Measurements from ENCODE around the gene PRORP. TPM values are rescaled to one million over a fixed set of nuclear protein-coding genes. Genes with fewer than 3 reads are reported as not detected.

Gene PRORP
- total and polyA plus RNA-seq, 2 of the 13 experiments (the other 11 are each of a cell fraction or from before 2014, with no cell fraction given), result 48.9 to 88.7 TPM

DNA sequence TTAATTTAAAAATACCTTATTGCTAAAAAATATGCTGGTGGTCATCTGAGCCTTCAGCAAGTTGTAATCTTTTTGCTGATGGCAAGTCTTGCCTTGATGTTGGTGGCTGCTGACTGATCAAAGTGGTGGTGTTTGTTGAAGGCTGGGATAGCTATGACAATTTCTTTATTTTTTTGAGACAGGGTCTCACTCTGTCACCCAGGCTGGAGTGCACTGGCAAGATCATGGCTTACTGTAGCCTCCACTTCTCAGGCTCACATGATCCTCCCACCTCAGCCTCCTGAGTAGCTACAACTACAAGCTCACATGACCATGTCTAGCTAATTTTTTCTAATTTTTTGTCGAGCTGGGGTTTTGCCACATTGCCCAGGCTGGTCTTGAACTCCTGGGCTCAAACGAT lies 24.8 kb downstream of the PRORP start (continued):
- TF ChIP-seq IKZF1 (IDR thresholded peaks at IDR 0.05) (no peak), TCF7L2 (IDR thresholded peaks at IDR 0.05; ENCODE audit: low read depth, low read length) (no peak), RCOR2 (CRISPR knock-in tag; IDR thresholded peaks at IDR 0.05) (0 out of 2 replicates have a peak, but pooled peaks have one; percentile 19), RAD21 (CRISPR knock-in tag; IDR thresholded peaks at IDR 0.05) (no peak), GPN1 (CRISPR knock-in tag; IDR thresholded peaks at IDR 0.05; ENCODE audit: borderline replicate concordance) (no peak), ZNF251 (CRISPR knock-in tag; IDR thresholded peaks at IDR 0.05) (no peak), XBP1 (CRISPR knock-in tag; IDR thresholded peaks at IDR 0.05) (no peak), SRSF1 (optimal IDR thresholded peaks at IDR 0.05; ENCODE audit: low read depth, low read length) (no peak), REL (CRISPR knock-in tag; conservative IDR thresholded peaks at IDR 0.05) (no peak), GATAD1 (CRISPR knock-in tag; IDR thresholded peaks at IDR 0.05) (0 out of 2 replicates have a peak, but pooled peaks have one; percentile 2), ZNF605 (CRISPR knock-in tag; IDR thresholded peaks at IDR 0.05) (peak; percentile 55; the same call in 1 of the 2 replicates), NAIF1 (CRISPR knock-in tag; IDR thresholded peaks at IDR 0.05; ENCODE audit: borderline replicate concordance) (no peak), ZNF660 (CRISPR knock-in tag; IDR thresholded peaks at IDR 0.05; ENCODE audit: borderline replicate concordance, low read depth) (no peak), POGZ (CRISPR knock-in tag; IDR thresholded peaks at IDR 0.05) (0 out of 2 replicates have a peak, but pooled peaks have one; percentile 1), ZNF644 (CRISPR knock-in tag; IDR thresholded peaks at IDR 0.05; ENCODE audit: low read depth) (peak; percentile 16; the same call in 1 of the 2 replicates), ZNF83 (CRISPR knock-in tag; IDR thresholded peaks at IDR 0.05; ENCODE audit: borderline replicate concordance) (no peak), SRY (CRISPR knock-in tag; IDR thresholded peaks at IDR 0.05) (no peak)
- TF ChIP-seq, protein P1, sequence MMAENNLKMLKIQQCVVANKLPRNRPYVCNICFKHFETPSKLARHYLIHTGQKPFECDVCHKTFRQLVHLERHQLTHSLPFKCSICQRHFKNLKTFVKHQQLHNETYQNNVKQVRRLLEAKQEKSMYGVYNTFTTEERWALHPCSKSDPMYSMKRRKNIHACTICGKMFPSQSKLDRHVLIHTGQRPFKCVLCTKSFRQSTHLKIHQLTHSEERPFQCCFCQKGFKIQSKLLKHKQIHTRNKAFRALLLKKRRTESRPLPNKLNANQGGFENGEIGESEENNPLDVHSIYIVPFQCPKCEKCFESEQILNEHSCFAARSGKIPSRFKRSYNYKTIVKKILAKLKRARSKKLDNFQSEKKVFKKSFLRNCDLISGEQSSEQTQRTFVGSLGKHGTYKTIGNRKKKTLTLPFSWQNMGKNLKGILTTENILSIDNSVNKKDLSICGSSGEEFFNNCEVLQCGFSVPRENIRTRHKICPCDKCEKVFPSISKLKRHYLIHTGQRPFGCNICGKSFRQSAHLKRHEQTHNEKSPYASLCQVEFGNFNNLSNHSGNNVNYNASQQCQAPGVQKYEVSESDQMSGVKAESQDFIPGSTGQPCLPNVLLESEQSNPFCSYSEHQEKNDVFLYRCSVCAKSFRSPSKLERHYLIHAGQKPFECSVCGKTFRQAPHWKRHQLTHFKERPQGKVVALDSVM (CRISPR knock-in tag; IDR thresholded peaks at IDR 0.05), result peak; percentile 94
- TF ChIP-seq, protein P2, sequence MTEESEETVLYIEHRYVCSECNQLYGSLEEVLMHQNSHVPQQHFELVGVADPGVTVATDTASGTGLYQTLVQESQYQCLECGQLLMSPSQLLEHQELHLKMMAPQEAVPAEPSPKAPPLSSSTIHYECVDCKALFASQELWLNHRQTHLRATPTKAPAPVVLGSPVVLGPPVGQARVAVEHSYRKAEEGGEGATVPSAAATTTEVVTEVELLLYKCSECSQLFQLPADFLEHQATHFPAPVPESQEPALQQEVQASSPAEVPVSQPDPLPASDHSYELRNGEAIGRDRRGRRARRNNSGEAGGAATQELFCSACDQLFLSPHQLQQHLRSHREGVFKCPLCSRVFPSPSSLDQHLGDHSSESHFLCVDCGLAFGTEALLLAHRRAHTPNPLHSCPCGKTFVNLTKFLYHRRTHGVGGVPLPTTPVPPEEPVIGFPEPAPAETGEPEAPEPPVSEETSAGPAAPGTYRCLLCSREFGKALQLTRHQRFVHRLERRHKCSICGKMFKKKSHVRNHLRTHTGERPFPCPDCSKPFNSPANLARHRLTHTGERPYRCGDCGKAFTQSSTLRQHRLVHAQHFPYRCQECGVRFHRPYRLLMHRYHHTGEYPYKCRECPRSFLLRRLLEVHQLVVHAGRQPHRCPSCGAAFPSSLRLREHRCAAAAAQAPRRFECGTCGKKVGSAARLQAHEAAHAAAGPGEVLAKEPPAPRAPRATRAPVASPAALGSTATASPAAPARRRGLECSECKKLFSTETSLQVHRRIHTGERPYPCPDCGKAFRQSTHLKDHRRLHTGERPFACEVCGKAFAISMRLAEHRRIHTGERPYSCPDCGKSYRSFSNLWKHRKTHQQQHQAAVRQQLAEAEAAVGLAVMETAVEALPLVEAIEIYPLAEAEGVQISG (CRISPR knock-in tag; IDR thresholded peaks at IDR 0.05), result no peak
- TF ChIP-seq, protein P3, sequence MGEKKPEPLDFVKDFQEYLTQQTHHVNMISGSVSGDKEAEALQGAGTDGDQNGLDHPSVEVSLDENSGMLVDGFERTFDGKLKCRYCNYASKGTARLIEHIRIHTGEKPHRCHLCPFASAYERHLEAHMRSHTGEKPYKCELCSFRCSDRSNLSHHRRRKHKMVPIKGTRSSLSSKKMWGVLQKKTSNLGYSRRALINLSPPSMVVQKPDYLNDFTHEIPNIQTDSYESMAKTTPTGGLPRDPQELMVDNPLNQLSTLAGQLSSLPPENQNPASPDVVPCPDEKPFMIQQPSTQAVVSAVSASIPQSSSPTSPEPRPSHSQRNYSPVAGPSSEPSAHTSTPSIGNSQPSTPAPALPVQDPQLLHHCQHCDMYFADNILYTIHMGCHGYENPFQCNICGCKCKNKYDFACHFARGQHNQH (CRISPR knock-in tag; IDR thresholded peaks at IDR 0.05), result no peak
- TF ChIP-seq, protein P4, sequence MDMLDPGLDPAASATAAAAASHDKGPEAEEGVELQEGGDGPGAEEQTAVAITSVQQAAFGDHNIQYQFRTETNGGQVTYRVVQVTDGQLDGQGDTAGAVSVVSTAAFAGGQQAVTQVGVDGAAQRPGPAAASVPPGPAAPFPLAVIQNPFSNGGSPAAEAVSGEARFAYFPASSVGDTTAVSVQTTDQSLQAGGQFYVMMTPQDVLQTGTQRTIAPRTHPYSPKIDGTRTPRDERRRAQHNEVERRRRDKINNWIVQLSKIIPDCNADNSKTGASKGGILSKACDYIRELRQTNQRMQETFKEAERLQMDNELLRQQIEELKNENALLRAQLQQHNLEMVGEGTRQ (IDR thresholded peaks at IDR 0.05; ENCODE audit: low read depth, low read length), result no peak
- TF ChIP-seq, protein P4 (CRISPR knock-in tag; IDR thresholded peaks at IDR 0.05; ENCODE audit: borderline replicate concordance), result no peak

Data from HepG2 (cell line).